Lower lobe of right lung (tissue), 2 donors: Measurements from ENCODE around the gene RAD51B. TPM values are rescaled to one million over a fixed set of nuclear protein-coding genes. Genes with fewer than 3 reads are reported as not detected.

Experiments
- ATAC-seq, 2 donors: fragments of 200-7000 bp; cut with Tn5 transposase; one replicate each; pipeline ENCODE4 v1.9.1; 2020 to 2022; ENCODE audit warnings: mild to moderate bottlenecking in 2 of 2, moderate library complexity in 2 of 2
- DNase-seq: peaks from one replicate; pipeline ENCODE4 v3.0.0-alpha.2; 2020
- H3K27ac ChIP-seq: fragments of 200-600 bp; one replicate; pipeline ENCODE4 v1.8.0; 2022
- H3K27me3 ChIP-seq: fragments of 200-600 bp; one replicate; pipeline ENCODE4 v1.8.0; 2022; ENCODE audit warnings: low read depth
- H3K36me3 ChIP-seq: fragments of 200-600 bp; one replicate; pipeline ENCODE4 v1.8.0; 2022; ENCODE audit warnings: mild to moderate bottlenecking
- H3K4me1 ChIP-seq: fragments of 200-600 bp; one replicate; pipeline ENCODE4 v1.8.0; 2022
- H3K4me3 ChIP-seq: fragments of 200-600 bp; one replicate; pipeline ENCODE4 v1.8.0; 2022; ENCODE audit warnings: mild to moderate bottlenecking
- H3K9me3 ChIP-seq: fragments of 200-600 bp; one replicate; pipeline ENCODE4 v1.8.0; 2022
- CTCF ChIP-seq: fragments of 200-600 bp; IDR thresholded peaks from one replicate; pipeline ENCODE4 v1.8.0; 2022; ENCODE audit warnings: antibody characterized with exemption, mild to moderate bottlenecking
- intact Hi-C: fragments of 100-400 bp; cut with DNase I; formaldehyde crosslinking; loops from one replicate; pipeline ENCODE4 v1.11.0; 2022
- total RNA-seq: library from RNA; stranded (reverse); fragmentation: NEBNext Ultra II Directional; extraction: Animal tissue kit (Norgen Biotek cat#: 25700); gene quantifications from one replicate; pipeline ENCODE4 v1.2.1, GENCODE V29; 2021
- donor health status: DM: no; HTN: yes; CAD: no; lungs with severe emphysema.

RAD51B gene
- total RNA-seq, 1 donor from 2014 or later: 22.2 TPM

GRCh38 chr14:68458253-68458652 lies 638.7 kb downstream of the RAD51B start:
- Histone ChIP-seq H3K4me3 (no peak overlapping the region), H3K9me3 (peaks cover 6% of the 10 kb centered on the region), H3K27me3 (no peaks in the 10 kb centered on the region), H3K27ac (no peak overlapping the region), H3K4me1 (peaks cover 27% of the 10 kb centered on the region), H3K36me3 (no peaks in the 10 kb centered on the region)
- ATAC-seq (no peak), DNase-seq (no peak)
- intact Hi-C loops: no loop called here
- TF ChIP-seq CTCF: no peak

- intact Hi-C loops: no loop called here
- DNase-seq: no peak
- no peak for TF ChIP-seq CTCF
- ATAC-seq: peak; percentile 79 to 88
- Histone ChIP-seq H3K36me3 (no peaks in the 10 kb centered on the region), H3K4me1 (peaks cover 27% of the 10 kb centered on the region), H3K27me3 (no peaks in the 10 kb centered on the region), H3K4me3 (no peak overlapping the region), H3K27ac (peak overlapping the region; percentile 73), H3K9me3 (peaks cover 6% of the 10 kb centered on the region)
Measured at GRCh38 chr14:68458840-68459469, 639.4 kb downstream of the RAD51B start.

GRCh38 chr14:68459480-68460136 lies 640.0 kb downstream of the RAD51B start:
- H3K4me3 ChIP-seq: no peak overlapping the region
- peaks cover 3% of the 10 kb centered on the region for H3K9me3 ChIP-seq
- no peaks in the 10 kb centered on the region for H3K27me3 ChIP-seq
- TF ChIP-seq CTCF: no peak
- intact Hi-C loops: no loop called here
- H3K36me3 ChIP-seq: no peaks in the 10 kb centered on the region
- DNase-seq (no peak), ATAC-seq (peak in 1 of 2 donors; percentile 43)
- H3K27ac ChIP-seq: peak overlapping the region; percentile 73
- H3K4me1 ChIP-seq: peaks cover 30% of the 10 kb centered on the region

GRCh38 chr14:68460541-68460940 lies 641.0 kb downstream of the RAD51B start:
- no peaks in the 10 kb centered on the region for H3K27me3 ChIP-seq
- ATAC-seq: peak in 1 of 2 donors; percentile 23
- no peak for DNase-seq
- no peak overlapping the region for H3K4me3 ChIP-seq
- no peak for TF ChIP-seq CTCF
- H3K27ac ChIP-seq: peak overlapping the region; percentile 73
- H3K36me3 ChIP-seq: no peaks in the 10 kb centered on the region
- H3K9me3 ChIP-seq: no peaks in the 10 kb centered on the region
- H3K4me1 ChIP-seq: peaks cover 39% of the 10 kb centered on the region
- intact Hi-C loops: no loop called here

GRCh38 chr14:68461086-68461485 lies 641.5 kb downstream of the RAD51B start:
- no peaks in the 10 kb centered on the region for H3K36me3 ChIP-seq
- H3K27ac ChIP-seq: peak overlapping the region; percentile 73
- H3K4me1 ChIP-seq: peaks cover 42% of the 10 kb centered on the region
- H3K9me3 ChIP-seq: no peaks in the 10 kb centered on the region
- no peak overlapping the region for H3K4me3 ChIP-seq
- no peaks in the 10 kb centered on the region for H3K27me3 ChIP-seq
- no peak for DNase-seq
- no peak for TF ChIP-seq CTCF
- no peak for ATAC-seq
- intact Hi-C loops: no loop called here
